Activated B cell treated with CpG ODN at 0.5 μM for 24 hours (primary cell): ENCODE results near the gene CKS1B. TPM values are rescaled to one million over a fixed set of nuclear protein-coding genes. Genes with fewer than 3 reads are reported as not detected.
A peak's percentile ranks its signal among the peaks of the same experiment; 100 is the strongest.

Experiments used
- ATAC-seq: fragments of 200-7000 bp; cut with Tn5 transposase; one replicate; pipeline ENCODE4 v1.10.0; 2021; ENCODE audit warnings: low read depth, mild to moderate bottlenecking, moderate library complexity
- CTCF ChIA-PET: fragments of 350-600 bp; sonication (Branson Sonifier 250); formaldehyde crosslinking; loops from one replicate; lab custom pipeline; 2021; ENCODE audit warnings: antibody characterized with exemption; lab: Charles Lee
- POLR2A ChIA-PET: fragments of 350-600 bp; sonication (Branson Sonifier 250); formaldehyde crosslinking; loops from one replicate; lab custom pipeline; 2021; ENCODE audit warnings: antibody characterized with exemption; lab: Charles Lee
- DNase-seq: peaks from one replicate; pipeline ENCODE4 v3.0.0; 2022
- H3K27ac Mint-ChIP-seq: one replicate; pipeline ENCODE4 v1.8.0; 2020; ENCODE audit warnings: mixed read lengths
- H3K27me3 Mint-ChIP-seq: one replicate; pipeline ENCODE4 v1.8.0; 2021; ENCODE audit warnings: mixed read lengths
- H3K36me3 Mint-ChIP-seq: one replicate; pipeline ENCODE4 v1.8.0; 2021; ENCODE audit warnings: low read depth, mixed read lengths
- H3K4me1 Mint-ChIP-seq: one replicate; pipeline ENCODE4 v1.8.0; 2021; ENCODE audit warnings: mixed read lengths
- H3K4me3 Mint-ChIP-seq: one replicate; pipeline ENCODE4 v1.8.0; 2020; ENCODE audit warnings: mild to moderate bottlenecking, mixed read lengths
- H3K9me3 Mint-ChIP-seq: one replicate; pipeline ENCODE4 v1.8.0; 2020; ENCODE audit warnings: mixed read lengths
- CTCF ChIP-seq: fragments of 200-600 bp; IDR thresholded peaks from one replicate; pipeline ENCODE4 v1.8.0; 2022; ENCODE audit warnings: antibody characterized with exemption, mild to moderate bottlenecking
- intact Hi-C: fragments of 100-400 bp; cut with micrococcal nuclease; formaldehyde crosslinking; loops from one replicate; pipeline ENCODE4 v1.15.1; 2024
- total RNA-seq: library from RNA; stranded (reverse); gene quantifications from 2 replicates; pipeline ENCODE4 v1.2.3, GENCODE V29; 2022

CKS1B gene
- 25.3 and 26.6 TPM in 2 replicates for total RNA-seq

GRCh38 chr1:154974102-154974807 is at the start of gene CKS1B:
TSS of gene CKS1B (plus strand) at chr1:154974681. CDS start at chr1:154974746, 65 bp downstream.
- Mint-ChIP-seq H3K27me3 (no peaks in the 10 kb centered on the region), H3K4me1 (peaks cover 36% of the 10 kb centered on the region), H3K27ac (no peak within 1 kb of the TSS), H3K9me3 (no peaks in the 10 kb centered on the region), H3K36me3 (peaks cover 27% of the 10 kb centered on the region), H3K4me3 (no peak within 1 kb of the TSS)
- intact Hi-C loops, result loop anchor here (1.0 to 10.0 kb wide), 9 partner anchors 9 to 416 kb away; partner anchors contain the start of genes FLAD1, KRTCAP2, PYGO2 and TRIM46
- DNase-seq (peak; percentile 87), ATAC-seq (peak; percentile 83)
- no peak for TF ChIP-seq CTCF
- ChIA-PET CTCF (interaction anchor here (0.6 to 2.8 kb wide), 8 partner anchors 9 to 87 kb away, joined by 3 to 14 read pairs (median 4); partner anchors contain the start of genes FLAD1 and PYGO2), POLR2A (interaction anchor here (0.5 to 6.9 kb wide), 27 partner anchors 9 to 984 kb away, joined by 3 to 71 read pairs (median 7); partner anchors contain the start of genes CLK2, FLAD1, PBXIP1 and PMVK)

- ChIA-PET CTCF (no interaction called here), POLR2A (interaction anchor here (2.0 kb wide), 1 partner anchor 11 kb away, joined by 9 read pairs; the partner anchor contains the start of gene PMVK)
- H3K36me3 Mint-ChIP-seq, result peaks cover 65% of the 10 kb centered on the region
- no peaks in the 10 kb centered on the region for H3K9me3 Mint-ChIP-seq
- H3K4me1 Mint-ChIP-seq, result peaks cover 7% of the 10 kb centered on the region
- no peaks in the 10 kb centered on the region for H3K27me3 Mint-ChIP-seq
- intact Hi-C loops, result no loop called here
- H3K27ac Mint-ChIP-seq, result no peak overlapping the region
- DNase-seq (no peak), ATAC-seq (no peak)
- no peak overlapping the region for H3K4me3 Mint-ChIP-seq
- TF ChIP-seq CTCF, result no peak
Observed at GRCh38 chr1:154925335-154926170, 48.9 kb upstream of the CKS1B start.

GRCh38 chr1:154926201-154926600 is 48.3 kb upstream of the CKS1B start:
- no peak for DNase-seq
- intact Hi-C loops, result no loop called here
- Mint-ChIP-seq H3K4me3 (no peak overlapping the region), H3K9me3 (no peaks in the 10 kb centered on the region), H3K36me3 (peaks cover 66% of the 10 kb centered on the region), H3K4me1 (peaks cover 7% of the 10 kb centered on the region), H3K27ac (no peak overlapping the region), H3K27me3 (no peaks in the 10 kb centered on the region)
- no peak for TF ChIP-seq CTCF
- CTCF ChIA-PET, result no interaction called here
- ATAC-seq, result no peak
- POLR2A ChIA-PET, result interaction anchor here (2.0 kb wide), 1 partner anchor 10 kb away, joined by 9 read pairs; the partner anchor contains the start of gene PMVK

GRCh38 chr1:154931940-154932487 is 42.5 kb upstream of the CKS1B start:
- Mint-ChIP-seq H3K9me3 (no peaks in the 10 kb centered on the region), H3K4me1 (peaks cover 20% of the 10 kb centered on the region), H3K36me3 (peaks cover 39% of the 10 kb centered on the region), H3K27me3 (no peaks in the 10 kb centered on the region), H3K27ac (no peak overlapping the region), H3K4me3 (no peak overlapping the region)
- TF ChIP-seq CTCF, result no peak
- intact Hi-C loops, result loop anchor here (10.0 kb wide), 1 partner anchor 67 kb away; no protein-coding TSS in a partner anchor
- no peak for DNase-seq
- no peak for ATAC-seq
- POLR2A ChIA-PET, result no interaction called here
- CTCF ChIA-PET, result no interaction called here
